Thyroid gland (tissue), 4 donors: ENCODE data around the gene PLEKHA5. TPM values are rescaled to one million over a fixed set of nuclear protein-coding genes. Genes with fewer than 3 reads are reported as not detected.

ENCODE experiments used
- DNase-seq, 2 donors: peaks; one replicate each; pipeline ENCODE4 v3.0.0-alpha.2; 2019
- H3K27ac ChIP-seq, 3 donors: fragments of 200-600 bp; sonication (generic); 1 replicate in 2 of 3; 2 replicates in 1 of 3; pipeline ENCODE4 v1.5.1; 2016 to 2019; ENCODE audit warnings: mild to moderate bottlenecking in 1 of 3, moderate library complexity in 1 of 3
- H3K27me3 ChIP-seq: fragments of 200-600 bp; sonication (generic); one replicate; pipeline ENCODE4 v1.5.1; 2019
- H3K36me3 ChIP-seq, 2 donors: fragments of 200-600 bp; sonication (generic); one replicate each; pipeline ENCODE4 v1.5.1; 2016 to 2019
- H3K4me1 ChIP-seq, 2 donors: fragments of 200-600 bp; sonication (generic); one replicate each; pipeline ENCODE4 v1.5.1; 2017 to 2019
- H3K4me3 ChIP-seq, 3 donors: fragments of 200-600 bp; sonication (generic); replicated peaks in 1 of 3; 1 replicate in 2 of 3; 2 replicates in 1 of 3; pipeline ENCODE4 v1.5.1; 2016; ENCODE audit warnings: mild to moderate bottlenecking in 1 of 3
- H3K9me3 ChIP-seq: fragments of 200-600 bp; sonication (generic); one replicate; pipeline ENCODE4 v1.5.1; 2017
- POLR2A ChIP-seq, 2 donors: fragments of 450-650 bp; IDR thresholded peaks; one replicate each; pipeline ENCODE4 v1.6.1; 2017; ENCODE audit warnings: antibody characterized with exemption in 2 of 2, mild to moderate bottlenecking in 2 of 2, moderate library complexity in 1 of 2
- WGBS, 2 donors: methylation state at CpG; one replicate each; pipeline ENCODE4 v1.1.5; 2017; 5-methylcytosine and 5-hydroxymethylcytosine counted together
- intact Hi-C: fragments of 100-400 bp; cut with DNase I; formaldehyde crosslinking; loops from one replicate; pipeline ENCODE4 v1.15.1; 2023
- small RNA-seq: library from RNA; depleted of rRNA; stranded (forward); fragments of <200 nt; gene quantifications from one replicate; pipeline ENCODE3, GENCODE V24; 2016
- total RNA-seq, 4 donors: library from RNA; depleted of rRNA; stranded (reverse); fragments of >200 nt; gene quantifications; one replicate each; pipeline ENCODE4 v1.2.3, GENCODE V29; 2016
- TF ChIP-seq, protein P1 (sequence below), 6 experiments: fragments of 200-600 bp in 3 of 6; fragments of 450-650 bp in 3 of 6; sonication (generic) in 3 of 6; IDR thresholded peaks; one replicate each; pipeline ENCODE4 v1.5.1; 2016 to 2019; ENCODE audit warnings: antibody characterized with exemption in 6 of 6, mild to moderate bottlenecking in 2 of 6, inconsistent platforms in 1 of 6, moderate library complexity in 1 of 6

Gene PLEKHA5
- total RNA-seq, 4 donors from 2014 or later: 35.4 to 48.6 (median 40.8) TPM

DNA sequence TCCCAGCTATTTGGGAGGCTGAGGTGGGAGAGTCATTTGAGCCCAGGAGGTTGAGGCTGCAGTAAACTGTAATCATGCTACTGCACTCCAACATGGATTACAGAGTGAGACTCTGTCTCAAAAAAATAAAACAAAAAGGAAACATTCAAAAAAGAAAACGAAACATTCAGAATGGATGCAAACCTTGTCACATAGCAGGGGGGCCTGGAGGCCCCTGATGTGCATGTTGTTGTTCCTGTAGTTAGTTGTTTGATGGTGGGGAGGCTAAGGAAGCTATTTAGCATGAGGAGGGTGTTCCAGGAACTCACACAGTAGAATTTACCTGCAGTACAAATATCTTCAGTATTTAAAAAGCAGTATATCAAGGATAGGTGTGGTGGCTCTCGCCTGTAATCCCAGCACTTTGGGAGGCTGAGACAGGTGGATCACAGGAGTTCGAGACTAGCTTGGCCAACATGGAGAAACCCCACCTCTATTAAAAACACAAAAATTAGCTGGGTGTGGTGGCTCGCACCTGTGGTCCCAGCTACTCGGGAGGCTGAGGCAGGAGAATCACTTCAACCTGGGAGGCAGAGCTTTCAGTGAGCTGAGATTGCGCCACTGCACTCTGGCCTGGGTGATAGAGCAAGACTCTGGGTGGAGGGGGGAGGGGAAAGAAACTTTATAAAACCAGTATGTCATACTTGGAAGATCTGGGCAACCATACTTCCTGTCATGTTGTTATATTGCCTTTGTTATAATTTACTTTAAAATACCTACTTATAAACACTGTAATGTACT, 292.2 kb downstream of the PLEKHA5 start:
- H3K36me3 ChIP-seq: no peaks in the 10 kb centered on the region
- no peak overlapping the region for H3K27ac ChIP-seq
- no peaks in the 10 kb centered on the region for H3K4me1 ChIP-seq
- no peak for DNase-seq
- H3K9me3 ChIP-seq: no peaks in the 10 kb centered on the region
- intact Hi-C loops: no loop called here
- TF ChIP-seq, protein P1, sequence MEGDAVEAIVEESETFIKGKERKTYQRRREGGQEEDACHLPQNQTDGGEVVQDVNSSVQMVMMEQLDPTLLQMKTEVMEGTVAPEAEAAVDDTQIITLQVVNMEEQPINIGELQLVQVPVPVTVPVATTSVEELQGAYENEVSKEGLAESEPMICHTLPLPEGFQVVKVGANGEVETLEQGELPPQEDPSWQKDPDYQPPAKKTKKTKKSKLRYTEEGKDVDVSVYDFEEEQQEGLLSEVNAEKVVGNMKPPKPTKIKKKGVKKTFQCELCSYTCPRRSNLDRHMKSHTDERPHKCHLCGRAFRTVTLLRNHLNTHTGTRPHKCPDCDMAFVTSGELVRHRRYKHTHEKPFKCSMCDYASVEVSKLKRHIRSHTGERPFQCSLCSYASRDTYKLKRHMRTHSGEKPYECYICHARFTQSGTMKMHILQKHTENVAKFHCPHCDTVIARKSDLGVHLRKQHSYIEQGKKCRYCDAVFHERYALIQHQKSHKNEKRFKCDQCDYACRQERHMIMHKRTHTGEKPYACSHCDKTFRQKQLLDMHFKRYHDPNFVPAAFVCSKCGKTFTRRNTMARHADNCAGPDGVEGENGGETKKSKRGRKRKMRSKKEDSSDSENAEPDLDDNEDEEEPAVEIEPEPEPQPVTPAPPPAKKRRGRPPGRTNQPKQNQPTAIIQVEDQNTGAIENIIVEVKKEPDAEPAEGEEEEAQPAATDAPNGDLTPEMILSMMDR (IDR thresholded peaks at IDR 0.05): no peak
- TF ChIP-seq POLR2A (IDR thresholded peaks at IDR 0.05): no peak
- no peak overlapping the region for H3K4me3 ChIP-seq
- 87 to 93% methylated on average over 6 of the region's 6 CpGs for WGBS, 2 donors
- no peaks in the 10 kb centered on the region for H3K27me3 ChIP-seq

DNA sequence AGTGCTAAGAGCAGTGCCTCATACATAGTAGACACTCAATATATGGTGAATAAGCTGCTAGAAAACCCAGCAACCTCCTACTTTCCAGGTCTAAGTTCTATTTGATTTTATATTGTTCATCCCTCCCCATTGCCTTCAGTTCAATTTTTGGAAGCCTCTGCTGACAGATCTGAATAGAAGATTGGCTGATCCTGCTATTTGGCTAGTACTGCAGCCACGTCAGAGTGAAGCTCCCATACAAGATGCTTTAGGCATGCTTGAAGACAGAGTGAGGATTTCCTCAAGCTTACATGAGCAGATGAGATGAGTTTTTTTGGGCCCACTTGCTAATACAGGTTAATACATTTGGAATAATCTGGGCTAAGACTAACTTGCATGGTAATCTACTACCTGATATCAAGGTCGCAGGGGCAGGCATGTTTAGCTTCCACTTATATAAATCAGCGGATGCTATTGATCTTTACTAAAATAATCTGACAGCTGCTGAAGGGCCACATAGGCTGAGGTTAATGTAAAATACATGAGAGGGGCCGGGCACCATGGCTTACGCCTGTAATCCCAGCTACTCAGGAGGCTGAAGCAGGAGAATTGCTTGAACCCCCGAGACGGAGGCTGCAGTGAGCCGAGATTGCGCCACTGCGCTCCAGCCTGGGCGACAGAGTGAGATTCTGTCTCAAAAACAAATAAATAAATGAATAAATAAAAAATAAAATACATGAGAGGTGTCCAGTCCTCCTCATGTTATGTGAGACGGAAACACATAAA, 293.8 kb downstream of the PLEKHA5 start:
- no peaks in the 10 kb centered on the region for H3K9me3 ChIP-seq
- TF ChIP-seq, protein P1 (IDR thresholded peaks at IDR 0.05): no peak
- no peak for TF ChIP-seq POLR2A (IDR thresholded peaks at IDR 0.05)
- no peak overlapping the region for H3K4me3 ChIP-seq
- no peaks in the 10 kb centered on the region for H3K36me3 ChIP-seq
- DNase-seq: no peak
- 93 to 95% methylated on average over 12 of the region's 12 CpGs for WGBS, 2 donors
- no peaks in the 10 kb centered on the region for H3K4me1 ChIP-seq
- no peak overlapping the region for H3K27ac ChIP-seq
- intact Hi-C loops: no loop called here
- H3K27me3 ChIP-seq: no peaks in the 10 kb centered on the region

Small RNA genes lying within 50 kb of the gene (small RNA-seq; reads per million reads assigned to genes)
- not detected for gene AC091805.2
- gene RN7SL67P: not detected
